HepG2 (cell line): ENCODE results near the gene PODXL.

Source experiments
- DR1 ChIP-seq: sonication (generic); formaldehyde crosslinking; IDR thresholded peaks from 2 replicates; pipeline ENCODE4 v1.8.0; 2021; ENCODE audit warnings: mild to moderate bottlenecking, missing genetic modification reagents, inconsistent platforms
- KDM1A ChIP-seq: IDR thresholded peaks from 2 replicates; pipeline ENCODE4 v1.6.1; 2016; ENCODE audit warnings: missing compliant biosample characterization
- TF ChIP-seq, protein P1 (sequence below): sonication (generic); formaldehyde crosslinking; IDR thresholded peaks from 2 replicates; pipeline ENCODE4 v1.5.0; 2020; ENCODE audit warnings: mild to moderate bottlenecking, missing genetic modification reagents, moderate library complexity

DNA sequence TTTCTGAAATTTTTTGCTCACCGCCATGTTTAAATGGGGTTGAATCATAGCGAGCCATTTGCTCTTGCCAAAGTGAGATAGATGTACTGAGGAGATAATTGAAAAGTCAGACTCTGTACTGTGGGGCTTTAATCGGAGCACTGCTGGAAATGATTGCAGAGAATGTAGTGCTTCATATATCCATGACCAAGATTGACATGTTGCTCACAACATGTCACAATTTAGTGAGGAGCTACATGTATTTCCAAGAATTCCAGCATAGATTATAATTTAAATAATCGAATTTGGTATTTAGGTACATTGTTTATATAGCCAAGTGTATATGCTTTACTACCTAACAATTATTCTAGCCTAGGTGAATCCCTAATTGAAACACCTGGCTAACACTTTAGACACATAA lies 66.5 kb downstream of the PODXL start:
- TF ChIP-seq, protein P1, sequence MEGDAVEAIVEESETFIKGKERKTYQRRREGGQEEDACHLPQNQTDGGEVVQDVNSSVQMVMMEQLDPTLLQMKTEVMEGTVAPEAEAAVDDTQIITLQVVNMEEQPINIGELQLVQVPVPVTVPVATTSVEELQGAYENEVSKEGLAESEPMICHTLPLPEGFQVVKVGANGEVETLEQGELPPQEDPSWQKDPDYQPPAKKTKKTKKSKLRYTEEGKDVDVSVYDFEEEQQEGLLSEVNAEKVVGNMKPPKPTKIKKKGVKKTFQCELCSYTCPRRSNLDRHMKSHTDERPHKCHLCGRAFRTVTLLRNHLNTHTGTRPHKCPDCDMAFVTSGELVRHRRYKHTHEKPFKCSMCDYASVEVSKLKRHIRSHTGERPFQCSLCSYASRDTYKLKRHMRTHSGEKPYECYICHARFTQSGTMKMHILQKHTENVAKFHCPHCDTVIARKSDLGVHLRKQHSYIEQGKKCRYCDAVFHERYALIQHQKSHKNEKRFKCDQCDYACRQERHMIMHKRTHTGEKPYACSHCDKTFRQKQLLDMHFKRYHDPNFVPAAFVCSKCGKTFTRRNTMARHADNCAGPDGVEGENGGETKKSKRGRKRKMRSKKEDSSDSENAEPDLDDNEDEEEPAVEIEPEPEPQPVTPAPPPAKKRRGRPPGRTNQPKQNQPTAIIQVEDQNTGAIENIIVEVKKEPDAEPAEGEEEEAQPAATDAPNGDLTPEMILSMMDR (CRISPR knock-in tag) = no peak
- TF ChIP-seq DR1 (CRISPR knock-in tag) = no peak
- TF ChIP-seq KDM1A (CRISPR knock-in tag) = no peak
